GM18502 (cell line): ENCODE results near the gene METTL26.

Source experiments
- ATAC-seq: cut with Tn5 transposase; IDR thresholded peaks from one replicate; pipeline ENCODE4 v1.9.1; 2021; ENCODE audit warnings: mild to moderate bottlenecking; ENCODE audit not compliant: unreplicated experiment, poor library complexity

METTL26 gene

GRCh38 chr16:641326-642188 lies 5.5 kb upstream of the METTL26 start, which contains the start of gene MCRIP2:
TSS of gene MCRIP2 (plus strand) at chr16:641828. CDS start at chr16:641992, 164 bp downstream.
- ATAC-seq: peak; percentile 46

GRCh38 chr16:640614-641013 lies 4.5 kb upstream of the METTL26 start:
- ATAC-seq: no peak

GRCh38 chr16:638836-639235 lies 2.7 kb upstream of the METTL26 start:
- no peak for ATAC-seq

- ATAC-seq: no peak
Measured at GRCh38 chr16:638034-638543, 2.0 kb upstream of the METTL26 start.

GRCh38 chr16:637081-638018 lies 1.2 kb upstream of the METTL26 start:
- ATAC-seq: no peak

- ATAC-seq: peak; percentile 7
Measured at GRCh38 chr16:635573-636205, 416 bp downstream of the METTL26 start.

GRCh38 chr16:634996-635395 lies 1.1 kb downstream of the METTL26 start:
- ATAC-seq: no peak

- no peak for ATAC-seq
Measured at GRCh38 chr16:634051-634670, 1.9 kb downstream of the METTL26 start.

GRCh38 chr16:633336-634050 lies 2.6 kb downstream of the METTL26 start:
- ATAC-seq: no peak

- no peak for ATAC-seq
Measured at GRCh38 chr16:632486-633335, 3.4 kb downstream of the METTL26 start.

- no peak for ATAC-seq
Measured at GRCh38 chr16:631808-632358, 4.2 kb downstream of the METTL26 start.

- no peak for ATAC-seq
Measured at GRCh38 chr16:630815-631405, 5.2 kb downstream of the METTL26 start, which contains the start of gene WFIKKN1. TSS of gene WFIKKN1 (plus strand) at chr16:630985. CDS start at chr16:631254, 269 bp downstream.

- no peak for ATAC-seq
Measured at GRCh38 chr16:630249-630814, 5.8 kb downstream of the METTL26 start.

- no peak for ATAC-seq
Measured at GRCh38 chr16:629833-630248, 6.3 kb downstream of the METTL26 start.

- ATAC-seq: no peak
Measured at GRCh38 chr16:629185-629832, 6.8 kb downstream of the METTL26 start.

- no peak for ATAC-seq
Measured at GRCh38 chr16:628321-629061, 7.6 kb downstream of the METTL26 start.
